KMS-11 (cell line): ENCODE results near the gene TERT.

ENCODE experiments used
- H2AFZ ChIP-seq: fragments of 200-600 bp; sonication (generic); 2 replicates; pipeline ENCODE4 v1.6.1; 2016; ENCODE audit warnings: antibody characterized with exemption, mixed run types, low read depth
- H3K27ac ChIP-seq: fragments of 200-600 bp; sonication (generic); 2 replicates; pipeline ENCODE4 v1.6.1; 2016; ENCODE audit warnings: mild to moderate bottlenecking, mixed run types
- H3K27me3 ChIP-seq: fragments of 200-600 bp; sonication (generic); 2 replicates; pipeline ENCODE4 v1.6.1; 2017; ENCODE audit warnings: mild to moderate bottlenecking, low read depth, mixed run types, moderate library complexity; ENCODE audit not compliant: insufficient read depth
- H3K36me3 ChIP-seq: fragments of 200-600 bp; sonication (generic); 2 replicates; pipeline ENCODE4 v1.6.1; 2017; ENCODE audit warnings: mild to moderate bottlenecking, mixed run types; ENCODE audit not compliant: insufficient read depth
- H3K4me1 ChIP-seq: fragments of 200-600 bp; sonication (generic); 2 replicates; pipeline ENCODE4 v1.6.1; 2016; ENCODE audit warnings: mild to moderate bottlenecking, low read depth, mixed run types; ENCODE audit not compliant: poor library complexity, severe bottlenecking
- H3K4me2 ChIP-seq: fragments of 200-600 bp; sonication (generic); 2 replicates; pipeline ENCODE4 v1.7.0; 2016; ENCODE audit warnings: mild to moderate bottlenecking, mixed run types
- H3K4me3 ChIP-seq: fragments of 200-600 bp; sonication (generic); IDR thresholded peaks from 2 replicates; pipeline ENCODE4 v1.6.1; 2017; ENCODE audit warnings: low read depth, low read length, mixed read lengths; ENCODE audit not compliant: insufficient read depth
- H3K79me2 ChIP-seq: fragments of 200-600 bp; sonication (generic); 2 replicates; pipeline ENCODE4 v1.6.1; 2016; ENCODE audit warnings: low read depth, mixed run types; ENCODE audit not compliant: insufficient read depth
- H3K9ac ChIP-seq: fragments of 200-600 bp; sonication (generic); 2 replicates; pipeline ENCODE4 v1.6.1; 2016; ENCODE audit warnings: mild to moderate bottlenecking, mixed run types
- H4K20me1 ChIP-seq: fragments of 200-600 bp; sonication (generic); 2 replicates; pipeline ENCODE4 v1.6.1; 2016; ENCODE audit warnings: mild to moderate bottlenecking, mixed run types; ENCODE audit not compliant: insufficient read depth
- CTCF ChIP-seq: fragments of 200-600 bp; sonication (generic); conservative IDR thresholded peaks from 2 replicates; pipeline ENCODE4 v1.6.1; 2017; ENCODE audit warnings: low read depth, mild to moderate bottlenecking, antibody characterized with exemption, low read length, moderate library complexity, mixed read lengths

Gene TERT

GRCh38 chr5:1319436-1320256 is 24.8 kb upstream of the TERT start:
- Histone ChIP-seq H2AFZ (no peak overlapping the region), H3K27ac (peak overlapping the region; percentile 100), H3K36me3 (peaks cover 37% of the 10 kb centered on the region; the same call in 1 of the 2 replicates), H3K9ac (peak overlapping the region; percentile 75), H3K79me2 (peaks cover 57% of the 10 kb centered on the region), H3K27me3 (no peaks in the 10 kb centered on the region), H4K20me1 (no peaks in the 10 kb centered on the region), H3K4me1 (peaks cover 89% of the 10 kb centered on the region), H3K4me2 (peak overlapping the region; percentile 85), H3K4me3 (no peak overlapping the region)
- TF ChIP-seq CTCF: no peak; the same call in 1 of the 2 replicates

DNA sequence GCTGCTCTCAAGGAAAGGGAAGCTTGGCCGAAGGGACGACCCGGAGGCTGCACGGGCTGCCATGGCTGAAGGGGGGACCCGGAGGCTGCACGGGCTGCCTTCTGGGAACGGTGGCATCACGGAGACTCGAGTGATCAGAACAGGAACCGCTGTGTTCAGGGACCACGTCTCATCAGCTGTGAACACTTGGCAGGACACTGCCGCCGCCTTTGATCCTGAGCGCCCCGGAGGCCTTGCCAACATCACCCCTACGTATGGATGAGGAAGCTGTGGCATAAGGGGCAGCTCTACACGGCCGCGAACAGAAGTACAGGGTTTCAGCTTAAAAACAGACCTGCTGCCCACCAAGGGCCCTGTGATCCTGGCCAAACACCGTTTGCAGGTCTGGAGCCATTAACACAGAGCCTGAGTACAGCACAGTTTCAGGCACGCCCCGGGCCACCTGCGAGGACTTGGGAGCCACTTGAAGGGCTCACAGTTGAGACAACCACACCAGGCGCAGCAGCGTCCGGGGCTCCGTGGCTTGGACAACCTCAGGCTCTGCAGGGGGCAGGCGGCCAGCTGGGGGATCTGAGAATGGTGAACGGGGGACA is 23.9 kb upstream of the TERT start:
- peak overlapping the region; percentile 100 for H3K27ac ChIP-seq
- no peaks in the 10 kb centered on the region for H3K27me3 ChIP-seq
- peaks cover 94% of the 10 kb centered on the region for H3K4me1 ChIP-seq
- H4K20me1 ChIP-seq: no peaks in the 10 kb centered on the region
- peaks cover 28% of the 10 kb centered on the region; the same call in 1 of the 2 replicates for H3K36me3 ChIP-seq
- no peak overlapping the region for H3K4me3 ChIP-seq
- peak overlapping the region; percentile 75 for H3K9ac ChIP-seq
- peaks cover 58% of the 10 kb centered on the region for H3K79me2 ChIP-seq
- H2AFZ ChIP-seq: no peak overlapping the region
- TF ChIP-seq CTCF: no peak
- peak overlapping the region; percentile 85 for H3K4me2 ChIP-seq

DNA sequence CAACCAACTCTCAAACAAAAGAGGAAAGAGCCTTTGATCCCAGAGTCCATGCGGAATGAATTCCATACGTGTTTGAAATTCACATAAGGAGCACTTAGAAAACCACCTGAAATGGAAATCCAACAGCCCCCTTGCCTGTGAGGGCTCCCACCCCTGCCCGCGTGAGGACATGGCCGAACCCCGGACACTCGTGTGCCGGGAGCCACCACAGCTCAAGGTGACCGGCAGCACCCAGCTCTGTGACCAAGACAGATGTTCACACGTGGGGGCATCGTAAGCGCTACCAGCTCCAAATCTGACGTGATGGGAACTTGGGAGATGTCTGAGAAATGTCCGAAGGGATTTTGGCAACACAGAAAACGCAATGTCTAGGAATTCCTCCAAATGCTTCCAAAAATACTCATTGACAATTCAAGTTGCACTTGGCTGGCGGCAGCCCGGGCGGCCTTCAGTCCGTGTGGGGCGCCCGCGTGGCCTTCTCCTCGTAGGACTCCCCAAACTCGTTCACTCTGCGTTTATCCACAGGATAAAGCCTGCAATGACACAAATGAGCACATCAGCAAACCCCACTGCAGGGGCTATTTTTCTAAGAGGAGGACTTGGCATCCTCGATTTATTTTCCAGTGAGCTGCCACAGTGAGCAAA is 23.2 kb upstream of the TERT start:
- H3K9ac ChIP-seq: peak overlapping the region; percentile 94; the same call in 1 of the 2 replicates
- H3K27me3 ChIP-seq: no peaks in the 10 kb centered on the region
- no peak overlapping the region for H2AFZ ChIP-seq
- H3K4me3 ChIP-seq: no peak overlapping the region
- H3K27ac ChIP-seq: peak overlapping the region; percentile 100
- H3K4me1 ChIP-seq: peaks cover 94% of the 10 kb centered on the region
- H3K36me3 ChIP-seq: peaks cover 22% of the 10 kb centered on the region; the same call in 1 of the 2 replicates
- TF ChIP-seq CTCF: no peak
- no peaks in the 10 kb centered on the region for H4K20me1 ChIP-seq
- H3K4me2 ChIP-seq: peak overlapping the region; percentile 85
- peaks cover 51% of the 10 kb centered on the region for H3K79me2 ChIP-seq

- Histone ChIP-seq H3K79me2 (peaks cover 42% of the 10 kb centered on the region), H3K27me3 (no peaks in the 10 kb centered on the region), H3K4me2 (peak overlapping the region; percentile 85), H3K4me1 (peaks cover 94% of the 10 kb centered on the region), H3K36me3 (peaks cover 16% of the 10 kb centered on the region; the same call in 1 of the 2 replicates), H3K4me3 (peak overlapping the region; percentile 45), H3K27ac (peak overlapping the region; percentile 100), H2AFZ (no peak overlapping the region), H4K20me1 (no peaks in the 10 kb centered on the region), H3K9ac (peak overlapping the region; percentile 94)
- TF ChIP-seq CTCF: 0 out of 2 replicates have a peak, but pooled peaks have one; percentile 21
Measured at GRCh38 chr5:1316588-1317340, 21.9 kb upstream of the TERT start.
